ENCODE results near the gene FAM200A.
"Not testable (repeated sequence)": the region's sequence is repeated elsewhere in the genome, so short reads cannot be mapped to it uniquely, and the experiment has no call there.

Gene FAM200A

DNA sequence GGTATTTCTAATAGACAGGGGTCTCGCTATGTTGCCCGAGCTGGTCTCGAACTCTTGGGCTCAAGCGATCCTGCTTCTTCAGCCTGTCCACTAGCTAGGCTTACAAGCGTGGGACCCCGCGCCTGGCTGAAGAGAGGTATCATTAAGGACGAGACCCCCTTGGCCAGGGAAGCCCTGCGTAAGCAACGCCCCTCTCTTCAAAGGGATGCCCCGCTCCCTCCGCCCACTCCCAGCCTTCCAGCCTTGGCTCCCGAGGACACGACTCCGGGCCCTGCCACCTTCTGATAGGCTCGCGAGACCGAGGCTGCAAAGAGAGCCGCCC lies 47.7 kb downstream of the FAM200A start:
- no peak for DNase-seq (ENCODE audit: low spot score)

DNA sequence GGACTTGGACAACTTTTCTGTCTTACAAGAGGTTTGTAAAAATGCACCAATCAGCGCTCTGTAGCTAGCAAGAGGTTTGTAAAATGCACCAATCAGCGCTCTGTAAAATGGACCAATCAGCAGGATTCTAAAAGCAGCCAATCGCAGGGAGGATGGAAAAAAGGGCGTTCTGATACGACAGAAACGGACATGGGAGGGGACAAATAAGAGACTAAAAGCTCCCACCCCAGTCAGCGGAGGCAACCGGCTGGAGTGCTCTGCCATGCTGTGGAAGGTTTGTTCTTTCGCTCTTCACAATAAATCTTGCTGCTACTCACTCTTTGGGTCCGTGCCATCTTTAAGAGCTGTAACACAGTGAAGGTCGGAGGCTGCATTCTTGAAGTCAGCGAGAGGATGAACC lies 50.7 kb downstream of the FAM200A start:
- not testable (repeated sequence) for DNase-seq (ENCODE audit: low spot score)

DNA sequence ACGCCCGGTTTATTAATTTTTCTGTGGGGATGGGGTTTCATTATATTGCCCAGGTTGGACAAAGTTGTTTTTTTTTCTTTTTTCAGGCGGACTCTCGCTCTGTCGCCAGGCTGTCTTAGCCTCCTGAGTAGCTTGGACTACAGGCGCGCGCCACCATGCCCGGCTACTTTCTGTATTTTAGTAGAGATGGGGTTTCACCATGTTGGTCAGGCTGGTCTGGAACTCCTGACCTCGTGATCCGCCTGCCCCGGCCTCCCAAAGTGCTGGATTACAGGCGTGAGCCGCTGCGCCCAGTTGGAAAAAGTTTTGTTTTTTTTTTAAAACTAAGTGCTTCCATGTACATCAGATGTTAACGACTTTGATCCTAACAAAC lies 51.3 kb downstream of the FAM200A start:
- DNase-seq (ENCODE audit: low spot score) = no peak

DNA sequence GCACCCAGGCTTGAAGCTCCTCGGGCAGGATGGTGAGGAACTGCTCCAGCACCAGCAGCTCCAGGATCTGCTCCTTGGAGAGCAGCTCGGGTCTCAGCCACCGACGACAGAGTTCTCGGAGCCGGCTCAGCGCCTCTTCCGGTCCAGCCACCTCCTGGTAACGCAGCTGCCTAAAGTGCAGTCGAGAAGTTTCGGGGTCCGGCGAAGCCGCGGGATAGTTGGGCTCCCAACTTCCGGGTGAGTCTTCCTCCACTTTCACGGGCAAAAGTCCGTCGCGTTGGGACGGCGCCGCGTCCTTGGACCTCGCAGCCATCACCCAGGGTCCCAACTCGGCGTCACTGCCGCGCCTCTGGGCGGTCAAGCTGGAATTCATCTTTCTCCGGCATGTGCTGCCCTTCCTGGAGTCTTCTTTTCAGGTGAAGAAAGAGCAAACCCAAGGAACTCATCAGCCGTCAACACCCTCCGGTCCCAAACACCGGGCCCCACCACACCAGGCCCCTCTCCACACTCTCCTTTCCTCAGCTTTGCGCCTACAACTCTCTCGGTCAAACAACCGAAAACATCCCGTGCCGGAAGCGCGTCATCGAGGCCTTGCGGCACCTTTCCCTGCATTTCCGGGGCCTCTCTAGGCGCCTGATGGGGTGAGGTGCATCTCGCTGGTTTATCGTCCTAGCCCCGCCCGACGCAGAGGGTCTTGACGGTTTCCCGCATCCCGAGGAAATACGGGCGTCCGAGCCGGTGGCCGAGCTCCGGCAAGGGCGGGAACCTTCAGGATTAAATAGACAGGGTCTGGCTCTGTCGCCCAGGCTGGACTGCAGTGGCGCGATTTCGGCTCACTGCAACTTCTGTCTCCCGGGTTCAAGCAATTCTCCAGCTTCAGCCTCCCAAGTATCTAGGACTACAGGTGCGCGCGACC lies 51.9 kb downstream of the FAM200A start, which contains the start of gene ZNF394:
Gene ZNF394, minus strand, starts transcription at position 561 of the 916 bp plus-strand sequence. Its CDS starts 188 bp downstream, at position 373.
- peak; percentile 89 for DNase-seq (ENCODE audit: low spot score)

DNA sequence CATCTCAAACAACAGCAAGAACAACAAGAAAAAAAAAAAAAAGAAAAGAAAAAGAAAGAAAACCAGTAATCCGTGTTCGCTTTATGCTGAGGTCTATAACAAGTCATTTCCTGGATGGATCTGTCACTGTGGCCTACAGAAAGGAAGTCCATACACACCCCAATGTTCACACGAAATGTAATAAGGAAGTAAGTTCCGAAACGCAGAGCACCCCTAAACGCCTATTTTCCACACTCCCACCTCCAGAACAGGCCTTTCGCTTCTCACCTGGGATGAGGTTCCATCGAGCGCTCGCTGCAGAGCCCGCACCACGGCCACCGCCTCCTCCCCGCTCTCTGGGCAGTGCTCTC lies 52.6 kb downstream of the FAM200A start:
- DNase-seq (ENCODE audit: low spot score) = peak; percentile 30

DNA sequence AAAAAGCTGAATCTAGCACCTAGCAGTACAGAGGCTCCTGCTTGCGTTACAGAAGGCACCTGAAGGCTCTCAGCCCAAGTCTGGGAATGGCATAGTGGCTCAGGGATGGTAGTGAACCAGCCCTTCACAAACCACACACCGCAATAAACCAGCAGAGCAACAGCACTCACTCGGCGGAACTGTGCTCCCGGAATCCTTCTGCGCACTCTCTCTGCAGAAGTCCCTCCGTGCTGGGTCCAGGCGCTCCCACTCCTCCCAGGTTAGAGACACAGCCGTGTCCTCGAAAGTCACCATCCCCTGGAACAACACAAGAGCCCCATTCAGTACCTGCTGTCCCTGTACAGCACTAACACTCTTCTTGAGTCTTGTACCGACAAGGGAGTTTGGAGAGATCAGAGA lies 53.4 kb downstream of the FAM200A start:
- DNase-seq (ENCODE audit: low spot score) = no peak

DNA sequence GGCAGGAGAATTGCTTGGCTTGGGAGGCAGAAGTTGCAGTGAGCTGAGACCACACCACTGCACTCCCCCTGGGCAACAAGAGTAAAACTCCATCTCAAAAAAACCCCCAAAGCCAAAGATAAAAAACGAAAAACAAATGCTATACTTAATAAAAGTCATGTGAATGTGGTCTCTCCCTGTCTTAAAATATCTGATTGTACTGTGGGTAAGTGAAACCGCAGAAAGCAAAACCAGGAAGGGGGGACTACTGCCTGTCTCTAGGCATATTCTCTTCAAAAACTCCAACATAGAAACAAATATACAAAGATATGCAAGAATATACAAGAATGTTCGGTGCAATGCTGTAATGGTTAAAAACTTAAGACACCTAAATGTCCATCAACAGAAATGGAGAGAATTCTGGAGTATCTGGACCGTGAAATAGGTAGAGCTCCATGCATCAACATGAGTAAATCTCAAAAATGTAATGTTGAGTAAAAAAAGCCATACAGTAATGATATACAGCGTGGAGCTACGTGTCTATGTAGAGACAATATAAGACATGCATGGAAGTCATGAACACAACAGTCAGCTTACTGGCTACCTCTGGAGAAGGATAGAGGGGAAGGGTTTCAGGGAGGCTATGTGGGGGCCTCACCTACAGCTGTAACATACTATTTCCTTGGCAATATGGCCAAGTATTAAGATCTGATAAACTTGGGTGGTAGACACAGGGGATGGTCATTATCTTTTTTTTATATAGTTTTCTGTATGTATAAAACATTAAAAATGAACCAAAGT lies 54.0 kb downstream of the FAM200A start:
- no peak for DNase-seq (ENCODE audit: low spot score)
